ENCODE data around the gene PODXL.

The PODXL gene

DNA sequence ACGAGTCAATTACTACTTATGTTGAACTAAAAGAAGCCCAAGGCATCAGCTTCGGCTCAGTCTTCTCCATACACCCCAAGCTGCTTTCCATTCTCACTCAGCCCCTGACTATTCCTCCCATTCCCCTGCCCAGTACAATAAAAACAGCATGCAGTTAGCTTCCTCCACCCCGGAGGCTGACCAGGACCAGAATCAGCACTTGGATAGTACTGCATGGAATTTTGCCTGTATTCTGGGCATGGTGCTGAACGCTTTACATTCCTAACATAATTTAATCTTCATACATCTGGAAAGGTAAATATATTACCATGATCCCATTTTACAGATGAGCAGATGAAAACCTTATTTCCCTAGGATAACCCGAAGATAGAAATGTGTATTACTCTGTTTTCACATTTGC, 7.5 kb upstream of the PODXL start:
- DNase-seq, result no peak

GRCh38 chr7:131562941-131563340, 6.5 kb upstream of the PODXL start:
- DNase-seq, result no peak

DNA sequence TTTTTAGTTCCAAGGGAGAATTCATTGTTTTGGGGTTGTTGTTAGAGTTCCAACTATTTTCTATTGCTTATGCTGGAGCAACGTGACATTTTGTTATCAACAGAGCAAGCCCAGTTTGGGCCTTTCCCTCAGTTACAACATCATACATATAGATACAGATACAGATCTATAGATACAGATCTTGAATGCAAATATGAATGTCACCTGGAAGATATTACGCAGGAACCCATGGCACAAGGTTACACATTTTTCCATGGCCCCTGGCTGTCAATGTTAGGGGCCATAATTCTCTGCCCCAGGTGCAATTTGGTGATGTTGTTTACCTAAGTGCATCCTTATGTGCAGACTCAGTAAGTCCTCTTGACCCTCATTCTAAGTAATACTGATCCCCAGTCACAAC, 3.6 kb upstream of the PODXL start:
- DNase-seq, result no peak

DNA sequence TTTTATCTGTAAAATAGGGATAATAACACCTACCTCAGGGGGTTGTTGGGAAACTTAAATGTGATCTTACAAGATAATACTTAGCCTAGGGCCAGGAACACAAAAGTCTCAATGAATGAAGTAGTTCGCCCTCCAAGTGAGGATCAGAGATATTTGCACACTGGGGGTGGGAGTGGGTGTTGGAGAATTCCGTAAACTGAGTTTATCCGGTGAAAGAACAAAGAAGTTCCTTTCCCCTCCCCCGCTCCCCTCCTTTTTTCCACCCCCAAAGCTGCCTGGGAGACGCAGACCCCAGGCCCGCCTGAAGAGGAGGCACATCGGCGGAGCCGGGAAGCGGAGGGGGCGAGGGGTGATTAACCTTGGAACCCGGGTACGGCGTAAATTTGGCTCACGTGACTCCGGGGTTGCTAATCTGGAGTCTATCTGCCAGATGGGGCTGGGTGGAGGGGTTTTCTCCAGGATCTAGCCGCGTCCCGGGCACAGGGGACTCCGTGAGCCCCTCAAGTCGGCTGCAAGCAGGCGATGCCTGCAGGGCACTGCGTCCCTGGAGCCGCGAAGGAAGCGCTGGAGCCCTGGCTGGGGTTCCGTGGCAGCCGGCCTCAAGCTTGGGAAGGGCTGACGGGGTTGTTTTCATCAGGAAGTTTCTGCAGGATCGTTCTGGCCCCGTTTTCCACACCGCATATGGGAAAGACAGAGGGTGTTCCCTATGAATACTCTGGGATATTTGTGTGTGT, 1.4 kb upstream of the PODXL start:
- DNase-seq, result peak; percentile 34

GRCh38 chr7:131556909-131557651, 652 bp upstream of the PODXL start:
- DNase-seq, result peak; percentile 42

DNA sequence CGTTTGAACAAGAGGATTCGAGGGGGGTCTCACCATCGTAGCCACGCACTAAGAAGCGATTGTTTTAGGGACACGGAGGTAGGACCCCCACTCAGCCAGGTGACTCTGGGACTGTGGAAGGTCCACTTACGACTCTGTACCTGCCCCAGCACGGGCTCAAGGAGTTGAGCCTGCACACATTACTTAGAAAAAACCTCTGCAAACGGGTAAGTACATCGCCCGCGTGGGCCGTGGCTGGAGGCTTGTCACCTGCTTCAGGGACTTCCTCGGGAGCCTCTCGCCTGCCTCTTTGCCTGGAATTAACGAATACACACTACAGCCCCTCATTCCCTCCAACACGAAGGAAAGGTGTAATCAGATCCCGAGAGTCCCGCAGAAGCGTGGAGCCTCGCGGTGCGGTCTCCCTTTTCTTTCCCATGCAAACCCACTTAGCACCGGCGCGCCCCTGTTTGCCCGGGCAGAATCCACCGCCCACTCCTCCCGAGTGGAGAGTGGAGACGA, 826 bp downstream of the PODXL start:
- DNase-seq, result no peak

- DNase-seq, result no peak
These were observed 1.4 kb downstream of the PODXL start for GRCh38 chr7:131554880-131555516.

DNA sequence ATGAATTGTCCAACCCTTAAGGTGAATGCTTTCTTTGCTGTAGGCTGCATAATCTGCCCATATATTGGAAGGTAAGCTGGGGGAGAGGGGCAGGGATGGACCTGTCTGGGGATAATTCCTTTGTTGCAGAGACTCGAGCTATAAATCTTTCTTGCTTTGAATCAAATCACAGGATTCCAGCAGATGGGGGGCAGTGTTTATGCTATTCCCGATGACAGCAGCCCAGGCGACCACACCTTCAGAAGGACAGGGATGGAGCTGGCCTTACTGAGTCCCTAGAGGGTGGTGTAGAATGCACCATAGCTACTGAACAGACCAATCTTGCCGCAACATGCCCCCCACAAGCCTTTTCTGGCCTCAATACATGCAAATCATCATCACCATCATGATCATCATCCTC, 2.5 kb downstream of the PODXL start:
- no peak for DNase-seq

DNA sequence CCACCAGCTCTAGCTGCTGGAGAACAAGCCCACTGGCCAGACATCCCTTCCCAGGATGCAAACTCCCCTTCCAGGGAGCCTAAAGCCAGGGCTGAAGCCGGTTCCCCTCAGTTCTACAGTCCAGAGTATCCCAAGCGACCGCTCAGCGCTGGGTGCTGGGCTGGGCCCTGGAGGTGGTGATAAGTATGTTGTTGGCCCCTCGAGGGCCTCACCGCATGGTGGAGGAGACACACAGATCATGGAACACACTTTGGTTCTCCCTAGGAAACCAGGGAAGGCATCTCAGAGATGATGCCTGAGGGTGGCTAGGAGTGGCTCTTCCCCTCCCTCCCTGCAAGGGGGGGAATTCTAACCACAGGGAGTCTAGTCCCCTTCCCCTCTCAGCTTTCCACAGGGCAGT, 4.4 kb downstream of the PODXL start:
- DNase-seq, result no peak

DNA sequence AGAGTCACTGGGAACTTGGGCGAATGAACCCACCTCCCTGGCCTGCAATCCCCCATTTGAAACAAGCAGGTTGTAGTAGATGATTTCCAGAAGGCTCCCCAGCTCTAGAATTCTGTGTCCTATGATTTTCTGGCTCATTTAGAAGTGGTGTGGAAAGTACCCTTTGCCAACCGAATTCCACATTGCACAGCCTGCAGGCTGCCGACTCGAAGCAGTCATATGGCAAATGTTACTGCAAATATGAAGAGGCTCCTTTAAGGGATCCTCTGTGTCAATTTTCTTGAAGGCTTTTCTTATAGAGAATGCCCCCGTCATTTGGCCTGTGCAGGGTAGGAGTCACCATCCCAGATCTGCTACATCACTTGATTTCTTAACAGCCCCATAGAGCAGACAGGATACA, 5.6 kb downstream of the PODXL start:
- no peak for DNase-seq

GRCh38 chr7:131548371-131548770, 8.1 kb downstream of the PODXL start:
- DNase-seq, result no peak

DNA sequence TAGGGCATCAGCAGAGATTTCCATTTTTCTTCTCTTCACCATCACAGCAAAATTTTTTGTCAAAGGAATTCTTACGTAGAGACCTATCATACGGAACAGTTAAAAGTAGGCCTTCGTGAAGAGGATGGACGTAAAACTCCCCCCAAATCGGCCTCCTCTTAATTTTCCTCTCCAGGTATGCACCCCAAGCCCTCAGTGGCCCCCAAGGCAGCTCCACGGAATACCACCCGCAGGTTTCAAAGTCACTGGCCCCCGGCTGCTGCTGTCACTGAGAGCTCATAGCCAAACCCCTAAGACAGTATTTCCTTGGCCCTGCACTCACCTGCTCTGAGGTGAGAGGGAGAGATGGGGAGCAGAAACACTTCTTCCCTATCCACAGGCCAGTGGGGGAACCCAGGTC, 8.8 kb downstream of the PODXL start:
- DNase-seq, result no peak

DNA sequence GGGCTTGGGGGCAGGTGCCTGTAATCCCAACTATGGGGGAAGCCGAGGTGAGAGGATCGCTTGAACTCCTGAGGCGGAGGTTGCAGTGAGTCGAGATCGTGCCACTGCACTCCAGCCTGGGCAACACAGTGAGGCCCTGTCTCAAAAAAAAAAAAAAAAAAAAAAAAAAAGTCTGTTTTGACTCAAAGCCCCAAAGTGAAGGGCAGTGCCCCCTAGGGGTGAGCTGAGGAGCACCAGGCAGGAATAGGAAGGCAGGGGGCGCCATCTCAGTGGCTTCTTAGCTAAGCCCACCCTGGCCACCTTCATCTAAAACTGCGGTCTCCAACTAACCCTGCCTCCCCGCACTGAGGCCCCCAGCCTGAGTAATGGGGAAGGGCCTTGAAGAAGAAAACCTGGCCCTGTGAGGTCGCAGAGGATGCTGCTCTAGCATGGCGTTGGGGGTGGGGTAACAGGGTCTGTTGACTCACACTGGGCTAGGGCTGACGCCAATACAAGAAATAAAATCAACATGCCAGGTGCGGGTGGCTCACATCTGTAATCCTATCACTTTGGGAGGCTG, 9.8 kb downstream of the PODXL start:
- DNase-seq, result peak; percentile 13

DNA sequence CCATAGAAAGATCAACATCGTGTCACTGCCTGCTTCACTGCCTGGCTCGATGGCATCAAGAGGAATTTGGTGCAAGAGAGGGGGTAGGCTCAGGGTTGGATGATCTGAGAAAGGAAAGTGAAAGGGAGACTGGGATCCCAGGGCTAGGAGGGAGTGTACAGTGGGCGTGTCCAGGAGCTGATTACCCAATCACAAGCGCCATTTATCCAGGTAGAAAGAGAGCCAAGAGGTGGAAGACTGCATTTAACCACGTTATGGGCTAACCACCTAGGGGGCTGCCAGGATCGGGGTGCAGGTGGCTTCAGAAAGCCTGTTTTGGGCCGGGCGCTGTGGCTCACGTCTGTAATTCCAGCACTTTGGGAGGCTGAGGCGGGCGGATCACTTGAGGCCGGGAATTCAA, 10.3 kb downstream of the PODXL start:
- DNase-seq, result no peak

- DNase-seq, result peak; percentile 29
These were observed 11.8 kb downstream of the PODXL start for GRCh38 chr7:131544449-131545301.

GRCh38 chr7:131544021-131544420, 12.4 kb downstream of the PODXL start:
- DNase-seq, result no peak

- no peak for DNase-seq
These were observed 13.1 kb downstream of the PODXL start for GRCh38 chr7:131543298-131543697.

- DNase-seq, result no peak
These were observed 15.8 kb downstream of the PODXL start for GRCh38 chr7:131540491-131541162.

DNA sequence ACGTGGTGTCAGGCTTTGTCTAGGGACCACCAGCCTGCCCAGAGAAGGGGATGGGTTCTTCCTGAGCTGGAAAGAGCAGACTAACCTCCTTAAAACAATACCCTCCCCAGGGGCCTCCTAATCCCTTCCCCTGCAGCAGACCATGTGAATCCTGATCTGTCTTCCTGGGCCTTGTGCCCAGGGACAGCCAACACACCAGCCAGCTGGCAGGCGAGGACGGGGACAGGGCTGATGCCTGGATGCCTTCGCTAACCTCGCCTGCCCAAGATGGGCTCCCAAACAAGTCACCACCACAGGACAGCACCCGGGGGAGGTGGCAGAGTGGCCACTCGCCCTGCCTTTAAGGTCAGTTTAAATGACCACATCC, 17.6 kb downstream of the PODXL start:
- peak; percentile 47 for DNase-seq

DNA sequence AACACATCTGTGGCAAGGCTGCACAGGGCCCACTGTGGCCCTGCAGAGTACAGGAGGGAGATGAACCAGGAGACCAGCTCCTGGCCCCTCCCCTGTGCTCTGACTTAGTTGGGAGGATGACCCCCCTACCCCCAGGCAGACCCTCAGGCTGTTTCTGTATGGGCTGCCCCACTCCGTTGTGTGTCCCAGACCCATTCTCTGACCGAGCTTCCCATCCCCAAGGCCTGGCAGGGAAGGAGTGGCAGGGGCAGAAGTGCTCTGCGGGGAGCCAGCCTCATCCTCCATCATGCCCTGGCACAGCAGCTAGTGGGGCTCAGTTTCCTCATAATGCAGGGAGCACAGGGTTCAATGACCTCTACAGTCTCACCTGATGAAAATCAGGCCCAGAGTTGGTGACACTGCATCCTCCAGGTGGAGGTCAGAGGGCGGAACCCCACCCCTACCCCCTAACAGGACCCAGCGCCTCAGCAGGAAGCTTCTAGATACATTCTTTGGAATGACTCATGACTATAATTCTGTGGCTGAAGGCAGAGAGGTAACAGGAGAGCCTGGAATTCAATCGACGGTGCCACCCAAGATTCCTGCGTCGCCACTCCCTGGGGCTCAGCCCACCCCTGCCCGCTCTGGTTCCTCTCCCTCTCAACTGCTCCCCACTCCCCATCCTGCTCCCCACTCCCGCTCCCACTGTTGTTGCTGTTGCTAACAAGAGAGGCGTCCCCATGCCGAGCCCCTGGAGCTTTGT, 18.2 kb downstream of the PODXL start:
- DNase-seq, result no peak

DNA sequence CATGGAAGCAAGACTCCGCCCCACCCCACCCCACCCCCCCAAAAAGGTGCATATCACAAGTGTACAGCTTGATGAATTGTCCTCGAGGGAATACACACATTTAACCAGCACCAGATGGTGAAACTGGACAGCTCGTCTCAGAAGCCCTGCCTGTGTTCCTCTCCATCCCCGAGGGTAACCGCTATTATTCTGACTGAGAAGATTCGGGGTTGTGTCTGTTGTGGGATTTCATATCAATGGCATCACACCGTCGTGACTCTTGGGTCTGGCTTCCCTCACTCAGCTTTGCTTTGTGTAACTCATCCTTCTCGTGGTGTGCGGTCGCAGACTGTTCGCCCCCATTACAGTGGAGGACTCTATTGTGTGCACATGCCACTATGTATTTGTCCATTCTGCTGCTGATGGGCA, 18.9 kb downstream of the PODXL start:
- DNase-seq, result no peak

Data from NCI-H1694 treated with DMSO at 0.1 percent for 48 hours (cell line).